Colonic mucosa (tissue), 4 donors: ENCODE measurements around the gene KAZALD1. TPM values are rescaled to one million over a fixed set of nuclear protein-coding genes. Genes with fewer than 3 reads are reported as not detected.

Experiments
- DNase-seq: peaks from one replicate; pipeline ENCODE4 v3.0.0-alpha.2; 2020
- H3K27ac ChIP-seq: fragments of 200-600 bp; one replicate; pipeline ENCODE4 v1.8.0; 2021
- H3K27me3 ChIP-seq: fragments of 200-600 bp; one replicate; pipeline ENCODE4 v1.8.0; 2021
- H3K36me3 ChIP-seq: fragments of 200-600 bp; one replicate; pipeline ENCODE4 v1.8.0; 2021
- H3K4me1 ChIP-seq: fragments of 200-600 bp; one replicate; pipeline ENCODE4 v1.8.0; 2021; ENCODE audit warnings: mild to moderate bottlenecking
- H3K4me3 ChIP-seq: fragments of 200-600 bp; one replicate; pipeline ENCODE4 v1.8.0; 2021
- H3K9ac ChIP-seq, 2 donors: one replicate each; pipeline ENCODE4 v1.7.0; 2013; ENCODE audit warnings: control low read depth in 2 of 2, low read depth in 2 of 2, low read length in 2 of 2
- H3K9me3 ChIP-seq: fragments of 200-600 bp; one replicate; pipeline ENCODE4 v1.8.0; 2021
- CTCF ChIP-seq: fragments of 200-600 bp; IDR thresholded peaks from one replicate; pipeline ENCODE4 v1.8.0; 2022; ENCODE audit warnings: antibody characterized with exemption, mild to moderate bottlenecking
- intact Hi-C: fragments of 100-400 bp; cut with DNase I; formaldehyde crosslinking; loops from one replicate; pipeline ENCODE4 v1.14.1; 2022
- total RNA-seq, 2 donors: library from RNA; stranded (reverse); fragmentation: NEBNext Ultra II Directional in 1 of 2; extraction: Animal tissue kit (Norgen Biotek cat#: 25700) in 1 of 2; gene quantifications; one replicate each; pipeline ENCODE4 v1.2.1, GENCODE V29; 2021
- donor health status: healthy.
- donor health status: DM: no; HTN: no; CAD: no.
- donor health status: DM: no; HTN: no; CAD: no.

The KAZALD1 gene
- total RNA-seq, 2 donors from 2014 or later = 11.5 to 32.4 TPM

GRCh38 chr10:101050208-101051069, 11.3 kb upstream of the KAZALD1 start:
- H3K9me3 ChIP-seq = no peaks in the 10 kb centered on the region
- TF ChIP-seq CTCF = peak; percentile 84
- intact Hi-C loops = loop anchor here (10.0 kb wide), 1 partner anchor 94 kb away; no protein-coding TSS in a partner anchor
- H3K4me3 ChIP-seq = peak overlapping the region; percentile 12
- peaks cover 26% of the 10 kb centered on the region for H3K27me3 ChIP-seq
- peak; percentile 81 for DNase-seq
- H3K36me3 ChIP-seq = no peaks in the 10 kb centered on the region
- no peak overlapping the region for H3K27ac ChIP-seq
- H3K9ac ChIP-seq = peak overlapping the region in 1 of 2 donors; percentile 43
- H3K4me1 ChIP-seq = no peaks in the 10 kb centered on the region

DNA sequence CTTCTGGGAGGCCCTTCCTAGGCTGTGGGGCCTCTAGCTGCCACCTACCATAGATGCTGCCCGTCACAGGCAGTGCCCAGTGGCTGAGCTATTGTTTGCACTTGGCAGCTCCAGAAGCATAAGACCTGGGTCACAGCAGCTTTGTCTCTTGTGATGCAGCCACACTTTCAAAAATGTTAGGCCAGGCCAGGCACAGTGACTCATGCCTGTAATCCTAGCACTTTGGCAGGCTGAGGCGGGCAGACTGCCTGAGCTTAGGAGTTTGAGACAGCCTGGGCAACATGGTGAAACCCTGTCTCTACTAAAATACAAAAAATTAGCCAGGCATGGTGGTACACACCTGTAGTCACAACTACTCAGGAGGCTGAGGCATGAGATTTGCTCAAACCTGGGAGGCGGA, 9.5 kb upstream of the KAZALD1 start:
- Histone ChIP-seq H3K9ac (no peak overlapping the region), H3K36me3 (no peaks in the 10 kb centered on the region), H3K27ac (no peak overlapping the region), H3K9me3 (no peaks in the 10 kb centered on the region), H3K4me3 (no peak overlapping the region), H3K4me1 (no peaks in the 10 kb centered on the region), H3K27me3 (peaks cover 26% of the 10 kb centered on the region)
- intact Hi-C loops = loop anchor here (10.0 kb wide), 1 partner anchor 93 kb away; no protein-coding TSS in a partner anchor
- no peak for TF ChIP-seq CTCF
- no peak for DNase-seq

- intact Hi-C loops = loop anchor here (10.0 kb wide), 1 partner anchor 91 kb away; no protein-coding TSS in a partner anchor
- no peak overlapping the region for H3K9ac ChIP-seq
Measured at GRCh38 chr10:101053516-101053915, 8.3 kb upstream of the KAZALD1 start.

DNA sequence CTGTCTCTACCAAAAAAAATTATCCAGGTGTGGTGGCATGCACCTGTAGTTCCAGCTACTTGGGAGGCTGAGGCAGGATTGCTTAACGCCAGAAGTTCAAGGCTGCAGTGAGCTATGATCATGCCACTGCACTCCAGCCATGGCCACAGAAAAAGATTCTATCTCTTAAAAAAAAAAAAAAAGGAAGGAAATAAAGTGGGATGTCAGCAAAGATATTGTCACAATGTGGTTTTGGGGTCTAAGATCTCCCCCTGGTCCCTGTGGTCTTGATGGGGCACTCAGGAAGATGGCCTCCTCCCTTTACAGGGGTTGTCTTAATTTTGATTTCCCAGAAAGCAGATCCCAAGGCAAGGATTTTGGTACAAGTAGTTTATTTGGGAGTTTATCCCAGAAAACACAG, 7.4 kb upstream of the KAZALD1 start:
- H3K9ac ChIP-seq = no peak overlapping the region
- no peaks in the 10 kb centered on the region for H3K36me3 ChIP-seq
- no peak overlapping the region for H3K4me3 ChIP-seq
- DNase-seq = no peak
- H3K4me1 ChIP-seq = no peaks in the 10 kb centered on the region
- H3K27me3 ChIP-seq = peaks cover 8% of the 10 kb centered on the region
- H3K27ac ChIP-seq = no peak overlapping the region
- no peak for TF ChIP-seq CTCF
- no peaks in the 10 kb centered on the region for H3K9me3 ChIP-seq
- intact Hi-C loops = loop anchor here (10.0 kb wide), 1 partner anchor 90 kb away; no protein-coding TSS in a partner anchor

More at GRCh38 chr10:101053516-101053915, 8.3 kb upstream of the KAZALD1 start:
- H3K27ac ChIP-seq = no peak overlapping the region
- H3K4me1 ChIP-seq = no peaks in the 10 kb centered on the region
- H3K9me3 ChIP-seq = no peaks in the 10 kb centered on the region
- DNase-seq = no peak
- peaks cover 16% of the 10 kb centered on the region for H3K27me3 ChIP-seq
- no peak for TF ChIP-seq CTCF
- no peak overlapping the region for H3K4me3 ChIP-seq
- H3K36me3 ChIP-seq = no peaks in the 10 kb centered on the region

GRCh38 chr10:101054876-101055275, 6.9 kb upstream of the KAZALD1 start:
- TF ChIP-seq CTCF = no peak
- H3K27ac ChIP-seq = no peak overlapping the region
- H3K4me1 ChIP-seq = no peaks in the 10 kb centered on the region
- peaks cover 3% of the 10 kb centered on the region for H3K27me3 ChIP-seq
- H3K4me3 ChIP-seq = no peak overlapping the region
- H3K9ac ChIP-seq = no peak overlapping the region
- no peaks in the 10 kb centered on the region for H3K9me3 ChIP-seq
- no peaks in the 10 kb centered on the region for H3K36me3 ChIP-seq
- intact Hi-C loops = loop anchor here (10.0 kb wide), 1 partner anchor 90 kb away; no protein-coding TSS in a partner anchor
- DNase-seq = no peak
